Prostate gland (tissue), 2 donors: ENCODE measurements around the gene CCL26. TPM values are rescaled to one million over a fixed set of nuclear protein-coding genes. Genes with fewer than 3 reads are reported as not detected.
"Not testable (repeated sequence)": the region's sequence is repeated elsewhere in the genome, so short reads cannot be mapped to it uniquely, and the experiment has no call there.

Source experiments
- DNase-seq: peaks from one replicate; pipeline ENCODE4 v3.0.0-alpha.2; 2019; ENCODE audit warnings: low spot score
- H3K27ac ChIP-seq, 2 donors: fragments of 200-600 bp; sonication (generic); 2 replicates each; pipeline ENCODE4 v1.5.1; 2017 to 2019
- H3K27me3 ChIP-seq: fragments of 200-600 bp; sonication (generic); replicated peaks from 2 replicates; pipeline ENCODE4 v1.5.1; 2019; ENCODE audit not compliant: insufficient read depth
- H3K36me3 ChIP-seq, 2 donors: fragments of 200-600 bp; sonication (generic); 1 replicate in 1 of 2; 2 replicates in 1 of 2; pipeline versions ENCODE4 v1.5.1 to v1.8.1; 2017 to 2019
- H3K4me1 ChIP-seq: fragments of 200-600 bp; sonication (generic); replicated peaks from 2 replicates; pipeline ENCODE4 v1.5.1; 2019
- H3K4me3 ChIP-seq, 2 donors: fragments of 200-600 bp; sonication (generic); 2 replicates each; pipeline ENCODE4 v1.5.1; 2017 to 2019
- H3K9me3 ChIP-seq: fragments of 200-600 bp; sonication (generic); 2 replicates; pipeline ENCODE4 v1.5.1; 2017
- CTCF ChIP-seq, 4 experiments: fragments of 200-600 bp in 2 of 4; fragments of 450-650 bp in 2 of 4; sonication (generic) in 2 of 4; IDR thresholded peaks; 1 replicate in 3 of 4; 2 replicates in 1 of 4; pipeline ENCODE4 v1.5.1; 2016 to 2019; ENCODE audit warnings: antibody characterized with exemption in 4 of 4, mild to moderate bottlenecking in 2 of 4, moderate library complexity in 2 of 4
- POLR2A ChIP-seq: fragments of 450-650 bp; IDR thresholded peaks from one replicate; pipeline ENCODE4 v1.6.1; 2016; ENCODE audit warnings: antibody characterized with exemption, mild to moderate bottlenecking
- POLR2AphosphoS5 ChIP-seq: sonication (generic); formaldehyde crosslinking; IDR thresholded peaks from one replicate; pipeline ENCODE4 v1.6.1; 2017; ENCODE audit warnings: antibody characterized with exemption
- WGBS: methylation state at CpG from one replicate; pipeline ENCODE4 v1.1.5; 2018; 5-methylcytosine and 5-hydroxymethylcytosine counted together
- intact Hi-C: fragments of 100-400 bp; cut with DNase I; formaldehyde crosslinking; loops from one replicate; pipeline ENCODE4 v1.14.2; 2022
- total RNA-seq, 2 donors: library from RNA; depleted of rRNA; stranded (reverse); fragments of >200 nt; gene quantifications; one replicate each; pipeline ENCODE4 v1.1.0, GENCODE V29; 2016

CCL26 gene
- total RNA-seq, 2 donors from 2014 or later: not detected

GRCh38 chr7:75796420-75796819 lies 24.4 kb upstream of the CCL26 start:
- Histone ChIP-seq H3K27me3 (no peaks in the 10 kb centered on the region), H3K9me3 (no peaks in the 10 kb centered on the region), H3K4me1 (no peaks in the 10 kb centered on the region), H3K36me3 (no peaks in the 10 kb centered on the region), H3K4me3 (no peak overlapping the region), H3K27ac (no peak overlapping the region)
- intact Hi-C loops: no loop called here
- DNase-seq: no peak
- WGBS: 88% methylated on average over 6 of the region's 6 CpGs
- TF ChIP-seq CTCF (IDR thresholded peaks at IDR 0.05) (no peak), POLR2AphosphoS5 (no peak), POLR2A (no peak)

- Histone ChIP-seq H3K36me3 (no peaks in the 10 kb centered on the region), H3K9me3 (no peaks in the 10 kb centered on the region), H3K4me1 (no peaks in the 10 kb centered on the region), H3K27ac (no peak overlapping the region), H3K27me3 (no peaks in the 10 kb centered on the region), H3K4me3 (no peak overlapping the region)
- no peak for DNase-seq
- intact Hi-C loops: no loop called here
- TF ChIP-seq POLR2AphosphoS5 (no peak), POLR2A (no peak), CTCF (IDR thresholded peaks at IDR 0.05) (no peak)
- WGBS: 38% methylated on average over 9 of the region's 9 CpGs
These were observed 23.8 kb upstream of the CCL26 start for GRCh38 chr7:75795831-75796285.

- DNase-seq: no peak
- no peak overlapping the region for H3K27ac ChIP-seq
- 96% methylated on average over 2 of the region's 2 CpGs for WGBS
These were observed 21.7 kb upstream of the CCL26 start for GRCh38 chr7:75793676-75794075.

GRCh38 chr7:75792567-75792966 lies 20.6 kb upstream of the CCL26 start:
- 96% methylated on average over 5 of the region's 5 CpGs for WGBS
- H3K27ac ChIP-seq: not testable (repeated sequence)

More at GRCh38 chr7:75793676-75794075, 21.7 kb upstream of the CCL26 start:
- TF ChIP-seq POLR2A (no peak), CTCF (IDR thresholded peaks at IDR 0.05) (no peak), POLR2AphosphoS5 (no peak)
- intact Hi-C loops: no loop called here
- Histone ChIP-seq H3K4me1 (no peaks in the 10 kb centered on the region), H3K27me3 (no peaks in the 10 kb centered on the region), H3K4me3 (no peak overlapping the region), H3K9me3 (no peaks in the 10 kb centered on the region), H3K36me3 (no peaks in the 10 kb centered on the region)

GRCh38 chr7:75789361-75789924 lies 17.4 kb upstream of the CCL26 start:
- Histone ChIP-seq H3K36me3 (no peaks in the 10 kb centered on the region), H3K9me3 (no peaks in the 10 kb centered on the region), H3K4me1 (no peaks in the 10 kb centered on the region), H3K4me3 (no peak overlapping the region), H3K27ac (no peak overlapping the region), H3K27me3 (no peaks in the 10 kb centered on the region)
- no peak for DNase-seq
- intact Hi-C loops: no loop called here
- WGBS: 81% methylated on average over 3 of the region's 3 CpGs
- TF ChIP-seq POLR2AphosphoS5: no peak
- TF ChIP-seq POLR2A: no peak
- no peak for TF ChIP-seq CTCF (IDR thresholded peaks at IDR 0.05)

More at GRCh38 chr7:75792567-75792966, 20.6 kb upstream of the CCL26 start:
- DNase-seq, H3K4me1 ChIP-seq, H3K4me3 ChIP-seq, H3K27me3 ChIP-seq, H3K36me3 ChIP-seq, intact Hi-C loops, H3K9me3 ChIP-seq: not testable (repeated sequence)

- H3K27me3 ChIP-seq, DNase-seq, H3K27ac ChIP-seq, intact Hi-C loops, H3K4me3 ChIP-seq, H3K9me3 ChIP-seq, H3K4me1 ChIP-seq, H3K36me3 ChIP-seq: not testable (repeated sequence)
- 64% methylated on average over 14 of the region's 14 CpGs for WGBS
These were observed 16.3 kb upstream of the CCL26 start for GRCh38 chr7:75788154-75788847.

GRCh38 chr7:75783058-75783457 lies 11.0 kb upstream of the CCL26 start:
- H3K27ac ChIP-seq, H3K9me3 ChIP-seq, H3K27me3 ChIP-seq, DNase-seq, H3K4me3 ChIP-seq, H3K4me1 ChIP-seq, intact Hi-C loops, H3K36me3 ChIP-seq: not testable (repeated sequence)
- 90% methylated on average over 5 of the region's 5 CpGs for WGBS

- H3K27me3 ChIP-seq, H3K4me1 ChIP-seq, H3K4me3 ChIP-seq, H3K9me3 ChIP-seq, DNase-seq, intact Hi-C loops, H3K36me3 ChIP-seq, H3K27ac ChIP-seq: not testable (repeated sequence)
- WGBS: 75% methylated on average over 14 of the region's 14 CpGs
These were observed 8.7 kb upstream of the CCL26 start for GRCh38 chr7:75780647-75781273.
